Vagina (tissue), 2 donors: ENCODE measurements around the gene RPL7A. TPM values are rescaled to one million over a fixed set of nuclear protein-coding genes. Genes with fewer than 3 reads are reported as not detected.

ENCODE experiments used
- DNase-seq, 2 donors: peaks; one replicate each; pipeline ENCODE4 v3.0.0-alpha.2; 2017; ENCODE audit errors: extremely low spot score in 2 of 2
- H3K27ac ChIP-seq: fragments of 200-600 bp; sonication (generic); one replicate; pipeline ENCODE4 v1.5.1; 2019
- H3K27me3 ChIP-seq: fragments of 200-600 bp; sonication (generic); one replicate; pipeline ENCODE4 v1.5.1; 2019
- H3K36me3 ChIP-seq, 2 donors: fragments of 200-600 bp; sonication (generic); one replicate each; pipeline ENCODE4 v1.5.1; 2017 to 2019
- H3K4me1 ChIP-seq: fragments of 200-600 bp; sonication (generic); one replicate; pipeline ENCODE4 v1.5.1; 2019
- H3K4me3 ChIP-seq, 2 donors: fragments of 200-600 bp; sonication (generic); 1 replicate in 1 of 2; 2 replicates in 1 of 2; pipeline ENCODE4 v1.5.1; 2016 to 2019
- H3K9me3 ChIP-seq: fragments of 200-600 bp; sonication (generic); one replicate; pipeline ENCODE4 v1.5.1; 2019
- POLR2A ChIP-seq, 2 donors: fragments of 450-650 bp; IDR thresholded peaks; one replicate each; pipeline ENCODE4 v1.6.1; 2017; ENCODE audit warnings: antibody characterized with exemption in 2 of 2, mild to moderate bottlenecking in 2 of 2, moderate library complexity in 2 of 2
- POLR2AphosphoS5 ChIP-seq, 2 donors: sonication (generic); formaldehyde crosslinking; IDR thresholded peaks; one replicate each; pipeline ENCODE4 v1.9.0; 2017; ENCODE audit warnings: antibody characterized with exemption in 2 of 2, mild to moderate bottlenecking in 2 of 2, low read depth in 1 of 2; ENCODE audit not compliant: insufficient read depth in 1 of 2
- intact Hi-C: fragments of 100-400 bp; cut with DNase I; formaldehyde crosslinking; loops from one replicate; pipeline ENCODE4 v1.15.1; 2023
- total RNA-seq: library from RNA; depleted of rRNA; stranded (reverse); fragments of >200 nt; gene quantifications from one replicate; pipeline ENCODE4 v1.2.3, GENCODE V29; 2016
- TF ChIP-seq, protein P1 (sequence below), 3 experiments: fragments of 450-650 bp in 2 of 3; fragments of 200-600 bp in 1 of 3; sonication (generic) in 1 of 3; IDR thresholded peaks; one replicate each; pipeline ENCODE4 v1.5.1; 2017 to 2019; ENCODE audit warnings: antibody characterized with exemption in 3 of 3, mild to moderate bottlenecking in 2 of 3, moderate library complexity in 2 of 3

Gene RPL7A
- total RNA-seq, 1 donor from 2014 or later = 1,889 TPM

DNA sequence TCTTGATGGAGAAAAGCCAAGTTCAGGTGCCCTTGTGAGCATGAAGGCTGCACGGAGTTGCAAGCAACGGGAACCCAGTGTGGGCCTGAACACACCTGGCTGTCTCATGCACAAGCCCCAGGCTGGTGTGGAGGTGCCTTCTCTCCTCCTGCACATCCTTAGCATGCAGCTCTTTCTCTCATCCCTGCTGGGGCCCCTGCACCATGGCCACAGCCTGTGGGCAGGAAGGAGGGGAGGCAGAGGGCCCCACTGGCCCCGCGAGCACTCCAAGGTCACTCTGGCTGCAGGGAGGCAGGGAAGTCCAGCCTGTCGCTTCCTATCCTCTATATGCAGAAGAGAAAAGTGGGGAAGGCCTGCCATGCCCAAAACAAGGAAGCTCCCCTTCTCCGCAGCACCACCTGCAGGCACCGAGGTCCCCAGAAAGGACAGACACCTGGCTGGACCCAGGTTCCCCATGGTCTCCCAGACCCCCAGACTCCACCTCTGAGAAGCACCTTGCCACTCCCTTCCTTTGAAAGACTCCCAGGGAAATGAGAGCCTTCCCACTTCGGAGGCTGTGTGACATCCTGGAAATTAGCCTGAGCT lies 46.8 kb downstream of the RPL7A start:
- Histone ChIP-seq H3K27me3 (no peaks in the 10 kb centered on the region), H3K36me3 (no peaks in the 10 kb centered on the region), H3K27ac (no peak overlapping the region), H3K4me3 (no peak overlapping the region), H3K9me3 (no peaks in the 10 kb centered on the region), H3K4me1 (no peaks in the 10 kb centered on the region)
- TF ChIP-seq, protein P1, sequence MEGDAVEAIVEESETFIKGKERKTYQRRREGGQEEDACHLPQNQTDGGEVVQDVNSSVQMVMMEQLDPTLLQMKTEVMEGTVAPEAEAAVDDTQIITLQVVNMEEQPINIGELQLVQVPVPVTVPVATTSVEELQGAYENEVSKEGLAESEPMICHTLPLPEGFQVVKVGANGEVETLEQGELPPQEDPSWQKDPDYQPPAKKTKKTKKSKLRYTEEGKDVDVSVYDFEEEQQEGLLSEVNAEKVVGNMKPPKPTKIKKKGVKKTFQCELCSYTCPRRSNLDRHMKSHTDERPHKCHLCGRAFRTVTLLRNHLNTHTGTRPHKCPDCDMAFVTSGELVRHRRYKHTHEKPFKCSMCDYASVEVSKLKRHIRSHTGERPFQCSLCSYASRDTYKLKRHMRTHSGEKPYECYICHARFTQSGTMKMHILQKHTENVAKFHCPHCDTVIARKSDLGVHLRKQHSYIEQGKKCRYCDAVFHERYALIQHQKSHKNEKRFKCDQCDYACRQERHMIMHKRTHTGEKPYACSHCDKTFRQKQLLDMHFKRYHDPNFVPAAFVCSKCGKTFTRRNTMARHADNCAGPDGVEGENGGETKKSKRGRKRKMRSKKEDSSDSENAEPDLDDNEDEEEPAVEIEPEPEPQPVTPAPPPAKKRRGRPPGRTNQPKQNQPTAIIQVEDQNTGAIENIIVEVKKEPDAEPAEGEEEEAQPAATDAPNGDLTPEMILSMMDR (IDR thresholded peaks at IDR 0.05) = no peak
- TF ChIP-seq POLR2A (IDR thresholded peaks at IDR 0.05) (no peak), POLR2AphosphoS5 (IDR thresholded peaks at IDR 0.05; ENCODE audit: insufficient read depth in 1 of 2, low read depth in 1 of 2) (no peak)
- DNase-seq = no peak
- intact Hi-C loops = no loop called here

DNA sequence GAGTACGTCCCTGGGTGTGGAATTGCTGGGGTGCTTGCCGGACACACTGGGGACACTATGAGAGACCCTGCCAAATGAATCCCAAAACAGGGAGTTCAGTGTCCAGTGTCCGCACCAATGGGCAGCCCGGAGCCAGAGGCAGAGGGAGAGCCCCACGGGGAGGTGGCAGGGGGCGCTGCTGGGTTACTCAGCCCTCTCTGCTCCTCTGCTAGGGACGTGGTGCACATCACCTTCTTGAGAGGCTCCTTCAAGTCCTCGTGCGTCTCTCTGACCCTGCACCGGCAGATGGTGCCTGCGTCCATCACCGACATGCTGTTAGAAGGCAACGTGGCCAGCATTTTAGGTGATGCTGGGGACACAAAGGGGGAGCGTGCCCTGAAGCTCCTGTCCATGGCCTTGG lies 48.9 kb downstream of the RPL7A start:
- TF ChIP-seq POLR2AphosphoS5 (IDR thresholded peaks at IDR 0.05; ENCODE audit: insufficient read depth in 1 of 2, low read depth in 1 of 2) (no peak), POLR2A (IDR thresholded peaks at IDR 0.05) (no peak)
- TF ChIP-seq, protein P1 (IDR thresholded peaks at IDR 0.05) = no peak
- Histone ChIP-seq H3K4me3 (no peak overlapping the region), H3K9me3 (no peaks in the 10 kb centered on the region), H3K27me3 (no peaks in the 10 kb centered on the region), H3K27ac (no peak overlapping the region), H3K36me3 (no peaks in the 10 kb centered on the region), H3K4me1 (no peaks in the 10 kb centered on the region)
- intact Hi-C loops = no loop called here
- no peak for DNase-seq

DNA sequence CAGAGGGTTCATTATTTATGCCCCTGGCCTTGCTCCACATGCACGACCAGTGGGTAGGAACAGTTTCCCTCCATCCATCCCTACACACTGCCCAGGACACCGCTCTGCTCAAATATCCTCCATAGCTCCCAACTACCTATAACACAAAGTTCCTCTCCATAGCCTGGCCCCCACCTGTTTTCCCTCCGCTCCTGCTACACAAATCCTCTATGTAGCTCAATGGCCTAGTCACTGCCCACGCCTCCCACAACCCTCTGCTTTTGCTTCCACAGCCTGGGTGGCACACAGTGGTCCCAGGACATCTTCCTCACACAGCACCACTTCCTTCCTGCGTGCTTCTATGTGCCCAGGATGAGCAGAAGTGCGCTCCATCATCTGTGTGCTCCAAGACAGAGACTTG lies 49.4 kb downstream of the RPL7A start:
- Histone ChIP-seq H3K27me3 (no peaks in the 10 kb centered on the region), H3K4me1 (no peaks in the 10 kb centered on the region), H3K27ac (no peak overlapping the region), H3K36me3 (no peaks in the 10 kb centered on the region), H3K9me3 (no peaks in the 10 kb centered on the region), H3K4me3 (no peak overlapping the region)
- intact Hi-C loops = no loop called here
- TF ChIP-seq, protein P1 (IDR thresholded peaks at IDR 0.05) = no peak
- TF ChIP-seq POLR2A (IDR thresholded peaks at IDR 0.05) (no peak), POLR2AphosphoS5 (IDR thresholded peaks at IDR 0.05; ENCODE audit: insufficient read depth in 1 of 2, low read depth in 1 of 2) (no peak)
- DNase-seq = no peak

DNA sequence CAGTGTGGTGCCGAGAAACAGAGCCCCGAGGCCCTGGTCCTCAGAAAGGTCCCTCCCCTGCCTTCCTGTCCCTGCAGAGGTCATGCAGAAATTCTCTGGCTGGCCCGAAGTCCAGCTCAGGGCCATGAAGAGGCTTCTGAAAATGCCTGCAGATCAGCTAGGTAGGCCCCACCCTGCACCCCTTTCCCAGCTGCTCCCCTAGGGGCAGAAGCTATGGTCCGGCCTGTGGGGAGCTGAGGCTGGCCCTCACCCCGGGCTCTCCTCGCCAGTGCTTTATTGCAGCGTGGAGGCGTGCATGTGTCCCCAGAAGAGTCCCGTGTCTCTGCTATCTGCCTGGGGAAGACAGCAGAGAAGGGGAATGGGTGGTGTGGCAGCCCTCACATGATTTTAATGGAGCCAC lies 49.9 kb downstream of the RPL7A start:
- intact Hi-C loops = no loop called here

DNA sequence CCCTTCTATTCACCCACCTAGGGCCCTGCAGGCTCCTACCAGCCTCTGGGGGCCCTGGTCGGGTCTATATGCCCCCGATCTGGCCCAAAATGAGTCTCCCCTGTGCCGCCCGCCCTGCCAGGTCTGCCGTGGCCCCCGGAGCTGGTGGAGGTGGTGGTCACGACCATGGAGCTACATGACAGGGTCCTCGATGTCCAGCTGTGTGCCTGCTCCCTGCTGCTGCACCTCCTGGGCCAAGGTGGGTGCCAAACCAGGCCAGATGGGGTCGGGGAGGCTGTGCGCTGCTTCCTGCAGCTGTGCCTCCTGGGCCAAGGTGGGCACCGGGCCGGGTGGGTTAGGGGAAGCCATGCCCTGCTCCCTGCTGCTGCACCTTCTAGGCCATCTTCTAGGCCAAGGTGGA lies 52.3 kb downstream of the RPL7A start:
- no peak for DNase-seq
- Histone ChIP-seq H3K27me3 (no peaks in the 10 kb centered on the region), H3K4me3 (no peak overlapping the region), H3K4me1 (no peaks in the 10 kb centered on the region), H3K9me3 (no peaks in the 10 kb centered on the region), H3K36me3 (peaks cover 0 to 5% of the 10 kb centered on the region in 2 donors), H3K27ac (no peak overlapping the region)
- intact Hi-C loops = loop anchor here (5.0 kb wide), 1 partner anchor 1083 kb away; no protein-coding TSS in a partner anchor
- TF ChIP-seq, protein P1 (IDR thresholded peaks at IDR 0.05) = no peak
- TF ChIP-seq POLR2AphosphoS5 (IDR thresholded peaks at IDR 0.05; ENCODE audit: insufficient read depth in 1 of 2, low read depth in 1 of 2) = no peak
- TF ChIP-seq POLR2A (IDR thresholded peaks at IDR 0.05) = no peak

More for the DNA sequence above, 49.9 kb downstream of the RPL7A start:
- Histone ChIP-seq H3K4me3 (no peak overlapping the region), H3K36me3 (no peaks in the 10 kb centered on the region), H3K9me3 (no peaks in the 10 kb centered on the region), H3K27me3 (no peaks in the 10 kb centered on the region), H3K4me1 (no peaks in the 10 kb centered on the region), H3K27ac (no peak overlapping the region)
- DNase-seq = no peak
- no peak for TF ChIP-seq POLR2AphosphoS5 (IDR thresholded peaks at IDR 0.05; ENCODE audit: insufficient read depth in 1 of 2, low read depth in 1 of 2)
- no peak for TF ChIP-seq POLR2A (IDR thresholded peaks at IDR 0.05)
- TF ChIP-seq, protein P1 (IDR thresholded peaks at IDR 0.05) = no peak
